CD4-positive, alpha-beta T cell (primary cell): ENCODE data around the gene ACSBG1. TPM values are rescaled to one million over a fixed set of nuclear protein-coding genes. Genes with fewer than 3 reads are reported as not detected.
A peak's percentile ranks its signal among the peaks of the same experiment; 100 is the strongest.

Source experiments
- ATAC-seq: fragments of 200-7000 bp; cut with Tn5 transposase; one replicate; pipeline ENCODE4 v1.10.0; 2022; ENCODE audit warnings: mild to moderate bottlenecking; ENCODE audit not compliant: poor library complexity
- CTCF ChIA-PET: fragments of 350-600 bp; sonication (Branson Sonifier 250); formaldehyde crosslinking; loops from one replicate; lab custom pipeline; 2021; ENCODE audit warnings: antibody characterized with exemption, inconsistent platforms; lab: Charles Lee
- POLR2A ChIA-PET: fragments of 350-600 bp; sonication (Branson Sonifier 250); formaldehyde crosslinking; loops from one replicate; lab custom pipeline; 2021; ENCODE audit warnings: antibody characterized with exemption, inconsistent platforms; lab: Charles Lee
- DNase-seq, 14 experiments: peaks; one replicate each; pipeline ENCODE4 v3.0.0-alpha.2; 2013 to 2020; ENCODE audit warnings: mixed read lengths in 2 of 14
- H3K27ac ChIP-seq, 2 donors: one replicate each; pipeline versions ENCODE4 v1.5.1 to v1.7.0; 2013; ENCODE audit warnings: low read length in 2 of 2, low read depth in 1 of 2, mild to moderate bottlenecking in 1 of 2
- H3K27me3 ChIP-seq, 2 experiments: 1 replicate in 1 of 2; 2 replicates in 1 of 2; pipeline versions ENCODE4 v1.6.1 to v1.7.0; 2013; ENCODE audit warnings: low read length in 2 of 2, control low read depth in 1 of 2, mild to moderate bottlenecking in 1 of 2, moderate library complexity in 1 of 2; ENCODE audit not compliant: insufficient read depth in 2 of 2, control insufficient read depth in 1 of 2
- H3K36me3 ChIP-seq: one replicate; pipeline ENCODE4 v1.6.1; 2013; ENCODE audit warnings: low read length, control low read depth; ENCODE audit not compliant: insufficient read depth
- H3K4me1 ChIP-seq: one replicate; pipeline ENCODE4 v1.6.1; 2013; ENCODE audit warnings: low read length, control low read depth; ENCODE audit not compliant: insufficient read depth
- H3K4me3 ChIP-seq: one replicate; pipeline ENCODE4 v1.5.1; 2013; ENCODE audit warnings: mild to moderate bottlenecking, low read length, moderate library complexity
- H3K9me3 ChIP-seq, 2 experiments: 1 replicate in 1 of 2; 2 replicates in 1 of 2; pipeline versions ENCODE4 v1.6.1 to v1.7.0; 2013; ENCODE audit warnings: low read length in 2 of 2, mild to moderate bottlenecking in 2 of 2, control low read depth in 1 of 2, moderate library complexity in 1 of 2; ENCODE audit not compliant: control insufficient read depth in 1 of 2, insufficient read depth in 1 of 2
- H3K27ac Mint-ChIP-seq: one replicate; pipeline ENCODE4 v1.8.0; 2020; ENCODE audit warnings: mixed read lengths
- H3K27me3 Mint-ChIP-seq: one replicate; pipeline ENCODE4 v1.8.0; 2021; ENCODE audit warnings: mixed read lengths
- H3K36me3 Mint-ChIP-seq: one replicate; pipeline ENCODE4 v1.8.0; 2021; ENCODE audit warnings: low read depth, mixed read lengths
- H3K4me1 Mint-ChIP-seq: one replicate; pipeline ENCODE4 v1.8.0; 2021; ENCODE audit warnings: low read depth, mixed read lengths
- H3K4me3 Mint-ChIP-seq: one replicate; pipeline ENCODE4 v1.8.0; 2020; ENCODE audit warnings: mild to moderate bottlenecking, mixed read lengths
- H3K9me3 Mint-ChIP-seq: one replicate; pipeline ENCODE4 v1.8.0; 2020; ENCODE audit warnings: mixed read lengths
- CTCF ChIP-seq: fragments of 200-600 bp; IDR thresholded peaks from one replicate; pipeline ENCODE4 v1.8.0; 2022; ENCODE audit warnings: antibody characterized with exemption, mild to moderate bottlenecking
- intact Hi-C, 2 experiments: fragments of 100-400 bp; cut with DNase I in 1 of 2; cut with micrococcal nuclease in 1 of 2; formaldehyde crosslinking; loops; one replicate each; pipeline versions ENCODE4 v1.15.1 to v1.9.0; 2023 to 2025; cut with DNase I, micrococcal nuclease
- total RNA-seq, 174 experiments: library from RNA in 2 of 174; stranded (reverse) in 2 of 174; gene quantifications; one replicate each; pipeline ENCODE4 v1.2.3 and lab custom pipeline; 2021 to 2026

The ACSBG1 gene
- total RNA-seq, 2 experiments from 2014 or later: 0.05 to 0.22 TPM

- CTCF ChIA-PET: no interaction called here
- peaks cover 4% of the 10 kb centered on the region for H3K4me1 ChIP-seq
- no peak overlapping the region for H3K27ac ChIP-seq
- no peak overlapping the region for H3K27ac Mint-ChIP-seq
- intact Hi-C loops: no loop called here
- ATAC-seq: no peak
- no peaks in the 10 kb centered on the region for H3K36me3 Mint-ChIP-seq
- no peak for DNase-seq
- H3K4me1 Mint-ChIP-seq: peaks cover 4% of the 10 kb centered on the region
- H3K4me3 Mint-ChIP-seq: no peak overlapping the region
- no peaks in the 10 kb centered on the region for H3K27me3 Mint-ChIP-seq
- POLR2A ChIA-PET: no interaction called here
- H3K9me3 ChIP-seq: no peaks in the 10 kb centered on the region
- no peaks in the 10 kb centered on the region for H3K27me3 ChIP-seq
- TF ChIP-seq CTCF: no peak
- H3K9me3 Mint-ChIP-seq: no peaks in the 10 kb centered on the region
- H3K4me3 ChIP-seq: no peak overlapping the region
- H3K36me3 ChIP-seq: no peaks in the 10 kb centered on the region
Measured at GRCh38 chr15:78228356-78228996, 5.9 kb downstream of the ACSBG1 start.

GRCh38 chr15:78225783-78226541 lies 8.4 kb downstream of the ACSBG1 start:
- H3K4me1 Mint-ChIP-seq: peaks cover 4% of the 10 kb centered on the region

GRCh38 chr15:78224023-78224411 lies 10.3 kb downstream of the ACSBG1 start:
- POLR2A ChIA-PET: no interaction called here
- intact Hi-C loops: no loop called here
- CTCF ChIA-PET: interaction anchor here (1.0 kb wide), 1 partner anchor 265 kb away, joined by 3 read pairs; no protein-coding TSS in a partner anchor
- H3K4me1 ChIP-seq: peaks cover 4% of the 10 kb centered on the region
- Mint-ChIP-seq H3K36me3 (no peaks in the 10 kb centered on the region), H3K4me3 (no peak overlapping the region), H3K9me3 (no peaks in the 10 kb centered on the region), H3K27ac (no peak overlapping the region), H3K27me3 (no peaks in the 10 kb centered on the region), H3K4me1 (peaks cover 4% of the 10 kb centered on the region)
- H3K9me3 ChIP-seq: no peaks in the 10 kb centered on the region
- TF ChIP-seq CTCF: no peak
- DNase-seq (peak in 1 of 14 experiments; percentile 53), ATAC-seq (no peak)
- no peaks in the 10 kb centered on the region for H3K27me3 ChIP-seq
- no peak overlapping the region for H3K4me3 ChIP-seq
- no peaks in the 10 kb centered on the region for H3K36me3 ChIP-seq
- no peak overlapping the region for H3K27ac ChIP-seq

More at GRCh38 chr15:78225783-78226541, 8.4 kb downstream of the ACSBG1 start:
- no peak for TF ChIP-seq CTCF
- DNase-seq (no peak), ATAC-seq (no peak)
- intact Hi-C loops: no loop called here
- Mint-ChIP-seq H3K27me3 (no peaks in the 10 kb centered on the region), H3K9me3 (no peaks in the 10 kb centered on the region), H3K4me3 (no peak overlapping the region), H3K27ac (no peak overlapping the region), H3K36me3 (no peaks in the 10 kb centered on the region)
- Histone ChIP-seq H3K4me1 (peaks cover 4% of the 10 kb centered on the region), H3K4me3 (no peak overlapping the region), H3K9me3 (no peaks in the 10 kb centered on the region), H3K36me3 (no peaks in the 10 kb centered on the region), H3K27me3 (no peaks in the 10 kb centered on the region), H3K27ac (no peak overlapping the region)
- ChIA-PET CTCF (no interaction called here), POLR2A (no interaction called here)
